Mucosa of descending colon (tissue), 3 donors: ENCODE data around the gene PRDM16. TPM values are rescaled to one million over a fixed set of nuclear protein-coding genes. Genes with fewer than 3 reads are reported as not detected.

Source experiments
- ATAC-seq: fragments of 200-7000 bp; cut with Tn5 transposase; one replicate; pipeline ENCODE4 v1.9.1; 2020; ENCODE audit warnings: mild to moderate bottlenecking, moderate library complexity
- DNase-seq, 3 donors: peaks; one replicate each; pipeline ENCODE4 v3.0.0-alpha.2; 2020
- H3K36me3 ChIP-seq: fragments of 200-600 bp; one replicate; pipeline ENCODE4 v1.8.0; 2021; ENCODE audit warnings: low read depth, mild to moderate bottlenecking
- H3K4me1 ChIP-seq: fragments of 200-600 bp; one replicate; pipeline ENCODE4 v1.8.0; 2021; ENCODE audit warnings: low read depth, mild to moderate bottlenecking
- H3K4me3 ChIP-seq: fragments of 200-600 bp; one replicate; pipeline ENCODE4 v1.8.0; 2021; ENCODE audit warnings: mild to moderate bottlenecking
- H3K9me3 ChIP-seq: fragments of 200-600 bp; one replicate; pipeline ENCODE4 v1.8.0; 2021; ENCODE audit warnings: mild to moderate bottlenecking
- intact Hi-C, 2 donors: fragments of 100-400 bp; cut with DNase I in 1 of 2; cut with micrococcal nuclease in 1 of 2; formaldehyde crosslinking; loops; one replicate each; pipeline versions ENCODE4 v1.11.0 to v1.11.1; 2022; cut with DNase I, micrococcal nuclease
- total RNA-seq, 3 donors: library from RNA; stranded (reverse); fragmentation: NEBNext Ultra II Directional in 2 of 3; extraction: Animal tissue kit (Norgen Biotek cat#: 25700) in 2 of 3; gene quantifications; one replicate each; pipeline versions ENCODE4 v1.2.1 to v1.2.4, GENCODE V29; 2021 to 2023
- TF ChIP-seq, protein P1 (sequence below): fragments of 200-600 bp; IDR thresholded peaks from one replicate; pipeline ENCODE4 v1.8.0; 2022; ENCODE audit warnings: antibody characterized with exemption, mild to moderate bottlenecking
- donor health status: DM: no; HTN: no; CAD: no; lungs with moderate emphysema.
- donor health status: DM: no; HTN: no; CAD: no.
- donor health status: DM: no; HTN: yes; CAD: no.

Gene PRDM16
- total RNA-seq, 3 donors from 2014 or later, result 1.6 to 2.5 (median 2.4) TPM

DNA sequence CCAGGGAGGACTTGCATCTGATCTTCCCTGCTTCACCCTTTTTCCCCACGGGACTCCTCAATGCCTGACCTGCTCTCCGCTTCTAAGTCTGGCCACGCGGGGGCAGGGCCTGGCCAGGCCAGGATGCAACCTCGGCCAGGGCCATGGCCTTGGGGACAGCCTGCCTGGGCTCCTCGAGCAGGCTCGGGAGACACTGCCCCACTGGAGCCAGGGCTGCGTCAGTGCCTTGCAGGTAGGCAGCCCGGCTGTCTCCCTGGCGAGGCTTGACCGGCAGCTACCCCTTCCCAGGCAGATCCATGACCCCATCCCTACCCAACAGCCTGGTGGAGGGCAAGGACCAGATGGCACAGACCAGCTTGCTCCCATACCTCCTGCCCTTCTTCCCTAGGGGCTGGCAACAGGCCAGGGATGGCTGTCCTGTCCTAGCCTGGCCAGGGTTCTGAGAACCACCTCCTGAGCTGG lies 2.7 kb upstream of the PRDM16 start:
- H3K4me1 ChIP-seq, result peaks cover 21% of the 10 kb centered on the region
- TF ChIP-seq, protein P1, sequence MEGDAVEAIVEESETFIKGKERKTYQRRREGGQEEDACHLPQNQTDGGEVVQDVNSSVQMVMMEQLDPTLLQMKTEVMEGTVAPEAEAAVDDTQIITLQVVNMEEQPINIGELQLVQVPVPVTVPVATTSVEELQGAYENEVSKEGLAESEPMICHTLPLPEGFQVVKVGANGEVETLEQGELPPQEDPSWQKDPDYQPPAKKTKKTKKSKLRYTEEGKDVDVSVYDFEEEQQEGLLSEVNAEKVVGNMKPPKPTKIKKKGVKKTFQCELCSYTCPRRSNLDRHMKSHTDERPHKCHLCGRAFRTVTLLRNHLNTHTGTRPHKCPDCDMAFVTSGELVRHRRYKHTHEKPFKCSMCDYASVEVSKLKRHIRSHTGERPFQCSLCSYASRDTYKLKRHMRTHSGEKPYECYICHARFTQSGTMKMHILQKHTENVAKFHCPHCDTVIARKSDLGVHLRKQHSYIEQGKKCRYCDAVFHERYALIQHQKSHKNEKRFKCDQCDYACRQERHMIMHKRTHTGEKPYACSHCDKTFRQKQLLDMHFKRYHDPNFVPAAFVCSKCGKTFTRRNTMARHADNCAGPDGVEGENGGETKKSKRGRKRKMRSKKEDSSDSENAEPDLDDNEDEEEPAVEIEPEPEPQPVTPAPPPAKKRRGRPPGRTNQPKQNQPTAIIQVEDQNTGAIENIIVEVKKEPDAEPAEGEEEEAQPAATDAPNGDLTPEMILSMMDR, result no peak
- no peak overlapping the region for H3K4me3 ChIP-seq
- intact Hi-C loops, result no loop called here
- peak; percentile 31 for ATAC-seq
- peak in 2 of 3 donors; percentile 18 to 40 for DNase-seq
- H3K9me3 ChIP-seq, result no peaks in the 10 kb centered on the region
- H3K36me3 ChIP-seq, result no peaks in the 10 kb centered on the region

DNA sequence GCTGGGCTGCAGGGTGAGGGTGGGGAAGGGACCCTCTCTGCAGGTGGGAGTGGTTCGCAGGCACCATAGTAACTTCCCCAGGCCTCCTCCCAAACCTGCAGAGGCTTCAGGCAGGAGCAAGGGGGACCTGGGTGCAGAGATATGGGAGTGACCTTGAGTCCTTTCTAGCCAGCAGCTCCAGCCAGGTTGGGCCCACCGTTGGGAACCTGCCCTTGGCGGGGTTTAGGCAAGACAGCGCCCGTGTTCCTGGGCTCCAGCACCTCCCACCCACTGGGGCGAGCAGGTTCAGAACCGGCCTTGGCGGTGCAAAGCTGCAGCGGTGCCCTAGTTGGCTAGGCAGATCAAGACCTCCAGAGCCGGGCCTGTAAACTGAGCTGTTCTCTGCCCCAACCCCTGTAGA lies 2.2 kb upstream of the PRDM16 start:
- TF ChIP-seq, protein P1, result no peak
- H3K4me3 ChIP-seq, result no peak overlapping the region
- no peaks in the 10 kb centered on the region for H3K9me3 ChIP-seq
- ATAC-seq, result no peak
- DNase-seq, result peak in 1 of 3 donors; percentile 47
- H3K4me1 ChIP-seq, result peaks cover 21% of the 10 kb centered on the region
- no peaks in the 10 kb centered on the region for H3K36me3 ChIP-seq
- intact Hi-C loops, result no loop called here

DNA sequence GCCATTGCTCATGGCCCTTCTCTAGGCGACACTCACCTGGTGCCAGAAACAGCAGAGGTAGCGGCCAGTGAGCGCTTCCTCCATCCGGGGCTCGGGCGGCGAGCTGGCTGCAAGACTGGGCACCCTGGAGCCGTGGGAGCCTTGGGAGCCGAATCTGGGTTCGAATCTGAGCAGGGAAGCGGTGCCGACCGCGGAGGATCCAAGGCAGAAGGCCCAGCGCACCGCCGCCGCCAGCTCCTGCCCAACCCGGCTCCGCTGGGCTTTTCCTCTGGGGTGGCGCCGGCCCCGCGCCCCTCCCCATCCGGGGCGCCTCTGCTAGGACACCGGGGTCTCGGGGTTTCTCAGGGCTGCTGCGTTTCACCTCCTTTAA lies 1.7 kb upstream of the PRDM16 start:
- intact Hi-C loops, result no loop called here
- TF ChIP-seq, protein P1, result no peak
- H3K9me3 ChIP-seq, result no peaks in the 10 kb centered on the region
- no peak for ATAC-seq
- peak in 1 of 3 donors; percentile 40 for DNase-seq
- no peaks in the 10 kb centered on the region for H3K36me3 ChIP-seq
- H3K4me1 ChIP-seq, result peaks cover 21% of the 10 kb centered on the region
- H3K4me3 ChIP-seq, result no peak overlapping the region

DNA sequence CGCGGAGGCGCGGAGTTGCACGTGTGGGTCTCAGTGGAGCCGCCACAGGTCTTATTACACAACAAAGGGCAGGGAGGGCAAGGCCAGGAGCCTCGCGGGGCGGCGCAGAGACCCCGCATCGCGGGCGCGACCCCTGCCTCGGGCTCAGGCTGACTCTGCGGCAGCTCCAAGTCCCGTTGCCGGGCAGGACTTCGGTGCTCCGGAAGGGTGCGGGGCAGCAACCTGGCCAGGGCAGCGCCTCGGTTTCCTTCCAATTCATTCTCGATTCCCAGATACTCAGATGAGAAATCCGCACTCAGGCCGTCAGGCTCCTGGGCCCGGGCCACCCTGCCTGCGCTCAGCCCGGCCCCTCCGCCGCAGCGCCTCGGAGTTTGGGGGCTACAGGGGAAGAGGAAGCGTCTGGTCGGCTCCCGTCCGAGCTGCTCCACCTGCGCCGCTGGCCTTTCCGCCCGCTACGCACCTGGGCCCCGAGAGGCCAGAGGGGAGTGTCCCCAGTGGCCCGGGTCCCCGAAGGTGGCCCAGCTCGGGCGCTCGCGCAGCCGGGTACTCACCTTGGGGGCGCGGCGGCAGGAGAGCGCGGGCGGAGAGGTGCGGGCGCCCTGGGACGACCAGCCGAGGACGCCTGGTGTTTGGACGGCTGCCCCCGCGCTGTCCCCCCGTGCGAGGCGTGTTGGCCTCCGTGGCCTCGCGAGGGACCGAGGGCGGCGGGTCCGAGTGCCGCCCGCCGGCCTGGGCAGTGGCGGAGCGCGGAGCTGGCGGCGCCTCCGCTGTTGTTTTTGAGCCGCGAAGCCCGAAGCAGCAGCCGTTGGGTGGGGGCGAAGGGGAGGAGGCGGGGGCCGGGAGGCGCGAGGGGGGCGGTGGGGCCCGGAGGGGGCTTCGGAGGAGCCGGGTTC lies 1.1 kb upstream of the PRDM16 start:
- Histone ChIP-seq H3K9me3 (no peaks in the 10 kb centered on the region), H3K36me3 (no peaks in the 10 kb centered on the region), H3K4me1 (peaks cover 21% of the 10 kb centered on the region), H3K4me3 (no peak overlapping the region)
- intact Hi-C loops, result no loop called here
- DNase-seq, result peak in 1 of 3 donors; percentile 24
- no peak for ATAC-seq
- TF ChIP-seq, protein P1, result no peak

DNA sequence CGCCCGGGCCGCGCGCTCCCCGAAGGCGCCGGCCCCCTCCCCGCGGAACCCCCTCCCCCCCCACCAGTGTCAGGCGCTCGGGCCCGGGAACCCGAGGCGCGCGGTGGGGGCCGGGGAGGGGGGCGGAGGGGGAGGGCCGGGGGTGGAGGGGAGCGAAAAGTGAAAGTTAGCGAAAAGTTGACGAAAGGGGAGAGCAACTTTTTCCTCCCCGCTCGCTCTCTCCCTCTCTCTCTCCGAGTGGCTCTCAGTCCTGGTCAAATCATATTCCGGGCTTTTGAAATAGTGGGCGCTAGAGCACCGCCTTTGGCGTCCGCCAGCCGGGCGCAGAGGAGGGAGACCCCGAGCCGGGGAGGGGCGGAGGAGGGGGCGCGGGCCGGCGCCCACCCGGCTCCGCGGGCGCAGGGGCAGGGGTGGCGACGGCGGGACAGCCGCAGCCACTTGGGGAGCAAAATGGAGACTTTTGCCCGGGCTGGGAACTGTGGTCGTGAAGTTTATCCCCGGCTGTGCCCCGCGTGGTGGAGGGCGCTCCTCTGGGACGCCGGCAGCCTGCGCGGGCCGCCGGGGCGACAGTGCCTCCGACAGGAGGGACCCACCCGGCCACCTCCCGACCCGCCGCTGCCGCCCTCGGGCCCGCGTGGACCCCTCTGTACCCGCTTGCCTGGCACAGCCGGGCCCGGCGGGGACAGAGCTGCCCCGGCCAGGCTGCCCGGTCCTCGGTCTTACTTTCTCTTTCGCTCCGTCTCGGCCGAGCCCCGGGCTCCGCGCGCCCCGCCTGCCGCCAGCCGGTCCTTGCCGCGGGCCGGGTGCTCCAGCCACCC lies 697 bp downstream of the PRDM16 start:
- H3K4me1 ChIP-seq, result peaks cover 15% of the 10 kb centered on the region
- no peaks in the 10 kb centered on the region for H3K9me3 ChIP-seq
- no peaks in the 10 kb centered on the region for H3K36me3 ChIP-seq
- no peak overlapping the region for H3K4me3 ChIP-seq
- intact Hi-C loops, result no loop called here
- ATAC-seq, result peak; percentile 70
- TF ChIP-seq, protein P1, result no peak
- DNase-seq, result peak; percentile 40 to 50 (median 49)
